OCI-LY3 (cell line): ENCODE data around the gene RASGRF2.

Experiments used
- H2AFZ ChIP-seq: fragments of 200-600, 300-600 bp; shearing (Covaris generic); 2 replicates; pipeline ENCODE4 v1.6.0; 2014; ENCODE audit warnings: antibody characterized with exemption, low read depth, low read length
- H3K27ac ChIP-seq: fragments of 200-600, 300-600 bp; sonication (generic); 2 replicates; pipeline ENCODE4 v1.5.1; 2014; ENCODE audit warnings: mild to moderate bottlenecking, low read length, moderate library complexity, mixed read lengths
- H3K27me3 ChIP-seq: fragments of 200-600, 300-600 bp; sonication (generic); 2 replicates; pipeline ENCODE4 v1.6.1; 2014; ENCODE audit warnings: low read depth, low read length, mixed read lengths
- H3K36me3 ChIP-seq: fragments of 200-600, 300-600 bp; sonication (generic); replicated peaks from 2 replicates; pipeline ENCODE3; 2014; ENCODE audit warnings: low read depth, low read length, mixed read lengths
- H3K4me1 ChIP-seq: fragments of 300-600, 200-600 bp; sonication (generic); 2 replicates; pipeline ENCODE4 v1.6.1; 2014; ENCODE audit warnings: low read length, mixed read lengths
- H3K4me2 ChIP-seq: fragments of 200-600, 300-600 bp; sonication (generic); 2 replicates; pipeline ENCODE4 v1.6.1; 2014; ENCODE audit warnings: low read length, mixed read lengths
- H3K4me3 ChIP-seq: fragments of 300-600, 200-600 bp; sonication (generic); 2 replicates; pipeline ENCODE4 v1.5.1; 2014; ENCODE audit warnings: antibody characterized with exemption, mild to moderate bottlenecking, low read length, moderate library complexity
- H3K79me2 ChIP-seq: fragments of 300-600, 200-600 bp; shearing (Covaris generic); 2 replicates; pipeline ENCODE4 v1.6.1; 2014; ENCODE audit warnings: mild to moderate bottlenecking, low read length, mixed read lengths
- H3K9ac ChIP-seq: fragments of 300-600, 200-600 bp; shearing (Covaris generic); 2 replicates; pipeline ENCODE4 v1.6.0; 2014; ENCODE audit warnings: mild to moderate bottlenecking, low read length, moderate library complexity
- H3K9me3 ChIP-seq: fragments of 200-600, 300-600 bp; shearing (Covaris generic); 2 replicates; pipeline ENCODE4 v1.6.1; 2014; ENCODE audit warnings: low read length, mixed read lengths; ENCODE audit not compliant: insufficient read depth
- H4K20me1 ChIP-seq: fragments of 200-600, 300-600 bp; sonication (generic); 2 replicates; pipeline ENCODE4 v1.6.1; 2016; ENCODE audit warnings: low read length, mixed read lengths; ENCODE audit not compliant: insufficient read depth
- CTCF ChIP-seq: fragments of 200-600, 300-600 bp; sonication (generic); IDR thresholded peaks from 2 replicates; pipeline ENCODE4 v1.5.1; 2014; ENCODE audit warnings: antibody characterized with exemption, low read length, low read depth
- EZH2phosphoT487 ChIP-seq: fragments of 200-600 bp; shearing (Covaris generic); IDR thresholded peaks from 2 replicates; pipeline ENCODE4 v1.6.1; 2018; ENCODE audit warnings: antibody characterized with exemption, mixed run types, low read depth

RASGRF2 gene

GRCh38 chr5:81222285-81222684 lies 262.1 kb downstream of the RASGRF2 start:
- Histone ChIP-seq H3K27ac (no peak overlapping the region), H3K4me2 (no peak overlapping the region; the same call in 1 of the 2 replicates), H3K27me3 (peaks cover 6% of the 10 kb centered on the region; the same call in 1 of the 2 replicates), H3K4me3 (no peak overlapping the region), H2AFZ (no peak overlapping the region), H3K36me3 (no peaks in the 10 kb centered on the region), H3K79me2 (no peaks in the 10 kb centered on the region), H3K4me1 (peaks cover 28% of the 10 kb centered on the region), H3K9me3 (no peaks in the 10 kb centered on the region), H3K9ac (no peak overlapping the region), H4K20me1 (no peaks in the 10 kb centered on the region)
- no peak for TF ChIP-seq CTCF

- H3K27me3 ChIP-seq, result peaks cover 6% of the 10 kb centered on the region; the same call in 1 of the 2 replicates
- peak overlapping the region; percentile 75 for H3K4me3 ChIP-seq
- H2AFZ ChIP-seq, result peak overlapping the region; percentile 85
- peaks cover 28% of the 10 kb centered on the region for H3K4me1 ChIP-seq
- H3K9me3 ChIP-seq, result no peaks in the 10 kb centered on the region
- no peak overlapping the region for H3K27ac ChIP-seq
- H3K36me3 ChIP-seq, result no peaks in the 10 kb centered on the region
- 0 out of 2 replicates have a peak overlapping the region, but pooled peaks have one; percentile 10 for H3K9ac ChIP-seq
- H4K20me1 ChIP-seq, result no peaks in the 10 kb centered on the region
- peak overlapping the region; percentile 99 for H3K4me2 ChIP-seq
- no peaks in the 10 kb centered on the region for H3K79me2 ChIP-seq
- TF ChIP-seq EZH2phosphoT487 (no peak), CTCF (no peak)
Measured at GRCh38 chr5:81225463-81225862, 265.3 kb downstream of the RASGRF2 start.

DNA sequence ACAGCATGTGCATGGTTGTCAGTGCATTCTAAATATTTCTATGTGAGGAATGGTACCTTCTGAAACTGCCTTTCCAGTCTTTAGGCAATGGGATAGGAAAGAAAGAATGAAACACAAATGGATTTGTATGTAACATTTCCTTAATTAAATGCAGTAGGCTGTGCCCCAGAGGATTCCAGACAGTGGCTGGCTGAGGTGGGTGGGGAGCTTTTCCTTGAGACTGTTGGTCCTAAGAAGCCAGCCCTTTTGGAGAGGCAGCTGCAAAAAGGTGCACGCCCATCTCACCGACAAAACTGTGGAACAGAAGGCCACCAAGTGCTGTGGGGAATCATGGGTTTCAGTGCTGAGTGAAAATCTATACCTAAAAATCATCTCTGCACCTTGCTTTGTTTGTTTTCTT lies 266.1 kb downstream of the RASGRF2 start:
- no peak overlapping the region for H2AFZ ChIP-seq
- no peak overlapping the region for H3K4me3 ChIP-seq
- H3K79me2 ChIP-seq, result no peaks in the 10 kb centered on the region
- peaks cover 28% of the 10 kb centered on the region for H3K4me1 ChIP-seq
- H3K9me3 ChIP-seq, result no peaks in the 10 kb centered on the region
- peak overlapping the region; percentile 99 for H3K4me2 ChIP-seq
- no peaks in the 10 kb centered on the region for H3K36me3 ChIP-seq
- no peak for TF ChIP-seq CTCF
- TF ChIP-seq EZH2phosphoT487, result no peak
- no peak overlapping the region for H3K27ac ChIP-seq
- H4K20me1 ChIP-seq, result no peaks in the 10 kb centered on the region
- H3K9ac ChIP-seq, result no peak overlapping the region
- peaks cover 6% of the 10 kb centered on the region; the same call in 1 of the 2 replicates for H3K27me3 ChIP-seq

GRCh38 chr5:81226949-81227348 lies 266.8 kb downstream of the RASGRF2 start:
- H3K9me3 ChIP-seq, result no peaks in the 10 kb centered on the region
- peaks cover 6% of the 10 kb centered on the region; the same call in 1 of the 2 replicates for H3K27me3 ChIP-seq
- H3K36me3 ChIP-seq, result no peaks in the 10 kb centered on the region
- H4K20me1 ChIP-seq, result no peaks in the 10 kb centered on the region
- no peak overlapping the region for H3K27ac ChIP-seq
- H3K4me3 ChIP-seq, result no peak overlapping the region
- H3K79me2 ChIP-seq, result no peaks in the 10 kb centered on the region
- H3K4me2 ChIP-seq, result no peak overlapping the region
- no peak overlapping the region for H3K9ac ChIP-seq
- no peak for TF ChIP-seq CTCF
- no peak for TF ChIP-seq EZH2phosphoT487
- no peak overlapping the region for H2AFZ ChIP-seq
- peaks cover 21% of the 10 kb centered on the region for H3K4me1 ChIP-seq
